NB4 (cell line): ENCODE measurements around the gene SSX7.
"Not testable (repeated sequence)": the region's sequence is repeated elsewhere in the genome, so short reads cannot be mapped to it uniquely, and the experiment has no call there.

ENCODE experiments used
- DNase-seq: peaks from one replicate; pipeline ENCODE4 v3.0.0; 2010; ENCODE audit warnings: low read depth
- H3K4me3 ChIP-seq: one replicate; pipeline ENCODE4 v1.5.1; 2011; ENCODE audit warnings: mild to moderate bottlenecking, low read depth, low read length, moderate library complexity
- CTCF ChIP-seq: IDR thresholded peaks from one replicate; pipeline ENCODE4 v1.5.1; 2012; ENCODE audit warnings: low read depth, low read length
- MAX ChIP-seq: IDR thresholded peaks from 2 replicates; pipeline ENCODE4 v1.6.1; 2011; ENCODE audit warnings: low read depth, low read length
- MYC ChIP-seq: IDR thresholded peaks from 2 replicates; pipeline ENCODE4 v1.6.1; 2011; ENCODE audit warnings: low read depth, low read length
- POLR2A ChIP-seq: IDR thresholded peaks from 2 replicates; pipeline ENCODE4 v1.6.1; 2011; ENCODE audit warnings: mild to moderate bottlenecking; ENCODE audit not compliant: insufficient read length; ENCODE audit errors: extremely low read depth

SSX7 gene

GRCh38 chrX:52654800-52655199, at the start of gene SSX7:
Gene SSX7, minus strand, starts transcription at chrX:52654900. Its CDS starts 1,428 bp downstream, at chrX:52653472.
- peak; percentile 1 for DNase-seq
- H3K4me3 ChIP-seq = not testable (repeated sequence)

GRCh38 chrX:52692034-52692433, 37.3 kb upstream of the SSX7 start:
- not testable (repeated sequence) for DNase-seq, H3K4me3 ChIP-seq

- H3K4me3 ChIP-seq, DNase-seq: not testable (repeated sequence)
Measured at GRCh38 chrX:52662218-52662617, 7.5 kb upstream of the SSX7 start.

- DNase-seq, H3K4me3 ChIP-seq: not testable (repeated sequence)
Measured at GRCh38 chrX:52655475-52655874, 775 bp upstream of the SSX7 start.

- not testable (repeated sequence) for H3K4me3 ChIP-seq, DNase-seq
Measured at GRCh38 chrX:52650676-52651075, 4.0 kb downstream of the SSX7 start.

- DNase-seq, H3K4me3 ChIP-seq: not testable (repeated sequence)
Measured at GRCh38 chrX:52648956-52649355, 5.7 kb downstream of the SSX7 start.

- not testable (repeated sequence) for H3K4me3 ChIP-seq, DNase-seq
Measured at GRCh38 chrX:52628483-52628882, 26.2 kb downstream of the SSX7 start.

- DNase-seq, H3K4me3 ChIP-seq: not testable (repeated sequence)
Measured at GRCh38 chrX:52620661-52621060, 34.0 kb downstream of the SSX7 start.

GRCh38 chrX:52608961-52609360, 45.7 kb downstream of the SSX7 start:
- no peak for TF ChIP-seq MAX
- no peak for TF ChIP-seq POLR2A
- TF ChIP-seq CTCF = no peak
- TF ChIP-seq MYC = no peak
- no peak overlapping the region for H3K4me3 ChIP-seq
- DNase-seq = no peak

GRCh38 chrX:52603151-52603550, 51.5 kb downstream of the SSX7 start:
- not testable (repeated sequence) for H3K4me3 ChIP-seq, DNase-seq

GRCh38 chrX:52598886-52599285, 55.8 kb downstream of the SSX7 start:
- no peak for DNase-seq
- H3K4me3 ChIP-seq = no peak overlapping the region
- TF ChIP-seq MYC (no peak), POLR2A (no peak), CTCF (no peak), MAX (no peak)

GRCh38 chrX:52594658-52595057, 60.0 kb downstream of the SSX7 start:
- H3K4me3 ChIP-seq = no peak overlapping the region
- DNase-seq = no peak
- no peak for TF ChIP-seq CTCF
